ENCODE data around the gene SENP7. TPM values are rescaled to one million over a fixed set of nuclear protein-coding genes. Genes with fewer than 3 reads are reported as not detected.

Gene SENP7
- total RNA-seq, 1 donor from 2014 or later = 18.2 TPM

GRCh38 chr3:101384426-101384825 is 128.6 kb downstream of the SENP7 start:
- no peak for TF ChIP-seq CTCF (IDR thresholded peaks at IDR 0.05)
- Histone ChIP-seq H3K36me3 (no peaks in the 10 kb centered on the region), H3K27me3 (ENCODE audit: low read depth) (no peaks in the 10 kb centered on the region), H3K9me3 (peaks cover 10% of the 10 kb centered on the region), H3K4me3 (no peak overlapping the region), H3K27ac (no peak overlapping the region), H3K4me1 (no peaks in the 10 kb centered on the region)
- no peak for DNase-seq
- ATAC-seq = peak in 1 of 2 donors; percentile 26
- intact Hi-C loops (cut with DNase I) = no loop called here

- peaks cover 2% of the 10 kb centered on the region for H3K9me3 ChIP-seq
- DNase-seq (no peak), ATAC-seq (no peak)
- no peak overlapping the region for H3K4me3 ChIP-seq
- no peak for TF ChIP-seq CTCF (IDR thresholded peaks at IDR 0.05)
- H3K36me3 ChIP-seq = no peaks in the 10 kb centered on the region
- intact Hi-C loops (cut with DNase I) = no loop called here
- no peak overlapping the region for H3K27ac ChIP-seq
- H3K27me3 ChIP-seq (ENCODE audit: low read depth) = no peaks in the 10 kb centered on the region
- no peaks in the 10 kb centered on the region for H3K4me1 ChIP-seq
Measured at GRCh38 chr3:101383656-101384055, 129.4 kb downstream of the SENP7 start.

- Histone ChIP-seq H3K4me1 (no peaks in the 10 kb centered on the region), H3K27me3 (ENCODE audit: low read depth) (no peaks in the 10 kb centered on the region), H3K9me3 (no peaks in the 10 kb centered on the region), H3K4me3 (no peak overlapping the region), H3K36me3 (no peaks in the 10 kb centered on the region), H3K27ac (no peak overlapping the region)
- intact Hi-C loops (cut with DNase I) = no loop called here
- peak in 1 of 2 donors; percentile 5 for ATAC-seq
- DNase-seq = no peak
- no peak for TF ChIP-seq CTCF (IDR thresholded peaks at IDR 0.05)
Measured at GRCh38 chr3:101383156-101383575, 129.8 kb downstream of the SENP7 start.

GRCh38 chr3:101381809-101382208 is 131.2 kb downstream of the SENP7 start:
- H3K36me3 ChIP-seq = no peaks in the 10 kb centered on the region
- ATAC-seq = no peak

GRCh38 chr3:101379658-101380376 is 133.2 kb downstream of the SENP7 start:
- intact Hi-C loops (cut with DNase I) = no loop called here

More at GRCh38 chr3:101381809-101382208, 131.2 kb downstream of the SENP7 start:
- no peaks in the 10 kb centered on the region for H3K9me3 ChIP-seq
- intact Hi-C loops (cut with DNase I) = no loop called here
- DNase-seq = no peak
- peak; percentile 56 for TF ChIP-seq CTCF (IDR thresholded peaks at IDR 0.05)
- H3K27ac ChIP-seq = no peak overlapping the region
- H3K4me3 ChIP-seq = no peak overlapping the region
- H3K27me3 ChIP-seq (ENCODE audit: low read depth) = no peaks in the 10 kb centered on the region
- H3K4me1 ChIP-seq = peaks cover 6% of the 10 kb centered on the region

More at GRCh38 chr3:101379658-101380376, 133.2 kb downstream of the SENP7 start:
- Histone ChIP-seq H3K9me3 (no peaks in the 10 kb centered on the region), H3K36me3 (no peaks in the 10 kb centered on the region), H3K4me3 (no peak overlapping the region), H3K4me1 (peaks cover 6% of the 10 kb centered on the region), H3K27me3 (ENCODE audit: low read depth) (no peaks in the 10 kb centered on the region), H3K27ac (peak overlapping the region; percentile 19)
- no peak for DNase-seq
- no peak for TF ChIP-seq CTCF (IDR thresholded peaks at IDR 0.05)
- peak; percentile 20 to 52 for ATAC-seq

Data from lower lobe of right lung (tissue), 2 donors.